Neural cell (in vitro differentiated cells): ENCODE measurements around the gene SHLD2. TPM values are rescaled to one million over a fixed set of nuclear protein-coding genes. Genes with fewer than 3 reads are reported as not detected.

Source experiments
- H2AFZ ChIP-seq: fragments of 200-600, 300-800 bp; sonication (generic), shearing (Covaris generic); 2 replicates; pipeline ENCODE4 v1.6.0; 2014; ENCODE audit warnings: low read depth, mild to moderate bottlenecking, antibody characterized with exemption, low read length, moderate library complexity
- H3F3A ChIP-seq: fragments of 200-600 bp; shearing (Covaris generic); 2 replicates; pipeline ENCODE4 v1.6.1; 2016; ENCODE audit warnings: mild to moderate bottlenecking, moderate library complexity, mixed read lengths, antibody characterized with exemption, low read length; ENCODE audit not compliant: insufficient read depth, poor library complexity, severe bottlenecking
- H3K27ac ChIP-seq: fragments of 200-600, 300-800 bp; sonication (generic), shearing (Covaris generic); 2 replicates; pipeline ENCODE4 v1.5.1; 2014; ENCODE audit warnings: mild to moderate bottlenecking, low read length, moderate library complexity
- H3K27me3 ChIP-seq: fragments of 300-800, 200-600 bp; sonication (generic), shearing (Covaris generic); 2 replicates; pipeline ENCODE4 v1.6.0; 2014; ENCODE audit warnings: mild to moderate bottlenecking, low read depth, low read length, moderate library complexity; ENCODE audit not compliant: insufficient read depth
- H3K36me3 ChIP-seq: fragments of 300-800, 200-600 bp; sonication (generic), shearing (Covaris generic); 2 replicates; pipeline ENCODE4 v1.5.1; 2014; ENCODE audit warnings: mild to moderate bottlenecking, antibody characterized with exemption, low read length, moderate library complexity; ENCODE audit not compliant: insufficient read depth
- H3K4me2 ChIP-seq: fragments of 300-800, 200-600 bp; sonication (generic), shearing (Covaris generic); 2 replicates; pipeline ENCODE4 v1.6.0; 2014; ENCODE audit warnings: mild to moderate bottlenecking, low read length
- H3K4me3 ChIP-seq: fragments of 300-800, 200-600 bp; sonication (generic), shearing (Covaris generic); 2 replicates; pipeline ENCODE4 v1.5.1; 2014; ENCODE audit warnings: mild to moderate bottlenecking, low read length, moderate library complexity
- H3K79me2 ChIP-seq: fragments of 200-600 bp; shearing (Covaris generic); replicated peaks from 2 replicates; pipeline ENCODE4 v1.6.0; 2014; ENCODE audit warnings: mild to moderate bottlenecking, low read length, moderate library complexity; ENCODE audit not compliant: insufficient read depth
- H3K9ac ChIP-seq: fragments of 300-800, 200-600 bp; sonication (generic), shearing (Covaris generic); 2 replicates; pipeline ENCODE4 v1.6.1; 2016; ENCODE audit warnings: mild to moderate bottlenecking, low read length, mixed read lengths
- H3K9me2 ChIP-seq: fragments of 200-600 bp; shearing (Covaris generic); 2 replicates; pipeline ENCODE4 v1.6.1; 2016; ENCODE audit warnings: mild to moderate bottlenecking, low read length, mixed read lengths; ENCODE audit not compliant: insufficient read depth
- H3K9me3 ChIP-seq: fragments of 200-600, 300-800 bp; sonication (generic), shearing (Covaris generic); 2 replicates; pipeline ENCODE4 v1.6.1; 2016; ENCODE audit warnings: mild to moderate bottlenecking, mixed run types, low read length, moderate library complexity, mixed read lengths
- H4K20me1 ChIP-seq: fragments of 200-600 bp; shearing (Covaris generic); 2 replicates; pipeline ENCODE4 v1.6.1; 2016; ENCODE audit warnings: mild to moderate bottlenecking, mixed run types; ENCODE audit not compliant: insufficient read depth
- CTCF ChIP-seq: fragments of 450-650 bp; IDR thresholded peaks from 2 replicates; pipeline ENCODE4 v1.5.1; 2014; ENCODE audit warnings: antibody characterized with exemption, mild to moderate bottlenecking, moderate library complexity; ENCODE audit not compliant: poor library complexity, severe bottlenecking
- EP300 ChIP-seq: fragments of 450-650 bp; conservative IDR thresholded peaks from 2 replicates; pipeline ENCODE4 v1.6.1; 2014; ENCODE audit warnings: antibody characterized with exemption, mild to moderate bottlenecking, moderate library complexity; ENCODE audit not compliant: poor library complexity, severe bottlenecking
- EZH2 ChIP-seq: fragments of 200-600, 300-800 bp; shearing (Covaris generic), sonication (generic); IDR thresholded peaks from 2 replicates; pipeline ENCODE4 v1.6.1; 2014; ENCODE audit warnings: antibody characterized with exemption, low read length, borderline replicate concordance, mild to moderate bottlenecking; ENCODE audit not compliant: insufficient read depth, poor library complexity, severe bottlenecking
- MXI1 ChIP-seq: fragments of 450-650 bp; conservative IDR thresholded peaks from 2 replicates; pipeline ENCODE4 v1.6.1; 2014; ENCODE audit warnings: antibody characterized with exemption, mild to moderate bottlenecking; ENCODE audit not compliant: poor library complexity, severe bottlenecking
- POLR2AphosphoS5 ChIP-seq: IDR thresholded peaks from 2 replicates; pipeline ENCODE4 v1.6.1; 2012
- RAD21 ChIP-seq: fragments of 450-650 bp; conservative IDR thresholded peaks from 2 replicates; pipeline ENCODE4 v1.6.1; 2014; ENCODE audit warnings: antibody characterized with exemption, mild to moderate bottlenecking, moderate library complexity
- REST ChIP-seq: IDR thresholded peaks from 2 replicates; pipeline ENCODE4 v1.6.1; 2012; ENCODE audit warnings: borderline replicate concordance
- SMC3 ChIP-seq: fragments of 450-650 bp; conservative IDR thresholded peaks from 2 replicates; pipeline ENCODE4 v1.6.1; 2014; ENCODE audit warnings: antibody characterized with exemption, mild to moderate bottlenecking, moderate library complexity; ENCODE audit not compliant: poor library complexity
- TAF1 ChIP-seq: IDR thresholded peaks from 2 replicates; pipeline ENCODE4 v1.6.1; 2012; ENCODE audit warnings: low read depth
- polyA plus RNA-seq: library from polyadenylated mRNA; depleted of rRNA; stranded (reverse); fragments of >200 nt; gene quantifications from 2 replicates; pipeline ENCODE4 v1.2.3, GENCODE V29; 2014

Gene SHLD2
- polyA plus RNA-seq, 1 donor from 2014 or later, result 15.8 TPM

GRCh38 chr10:87054373-87055295 lies 40.4 kb upstream of the SHLD2 start:
- H3K27ac ChIP-seq, result no peak overlapping the region
- no peaks in the 10 kb centered on the region for H3K9me3 ChIP-seq
- no peaks in the 10 kb centered on the region for H3F3A ChIP-seq
- H3K27me3 ChIP-seq, result no peaks in the 10 kb centered on the region
- H3K9ac ChIP-seq, result no peak overlapping the region
- TF ChIP-seq SMC3 (no peak), CTCF (no peak), REST (no peak), RAD21 (no peak), EP300 (no peak), MXI1 (no peak), EZH2 (no peak), TAF1 (no peak), POLR2AphosphoS5 (no peak)
- H3K36me3 ChIP-seq, result peaks cover 8% of the 10 kb centered on the region
- H3K4me2 ChIP-seq, result no peak overlapping the region
- no peaks in the 10 kb centered on the region for H3K79me2 ChIP-seq
- no peak overlapping the region for H2AFZ ChIP-seq
- H4K20me1 ChIP-seq, result no peaks in the 10 kb centered on the region
- H3K9me2 ChIP-seq, result no peaks in the 10 kb centered on the region
- H3K4me3 ChIP-seq, result no peak overlapping the region

- Histone ChIP-seq H3K9ac (no peak overlapping the region), H3K79me2 (no peaks in the 10 kb centered on the region), H3K27ac (no peak overlapping the region), H3K4me3 (no peak overlapping the region), H2AFZ (no peak overlapping the region), H3K9me2 (no peaks in the 10 kb centered on the region), H3K27me3 (no peaks in the 10 kb centered on the region), H3K36me3 (peaks cover under 1% of the 10 kb centered on the region), H4K20me1 (no peaks in the 10 kb centered on the region), H3K9me3 (no peaks in the 10 kb centered on the region), H3K4me2 (no peak overlapping the region), H3F3A (no peaks in the 10 kb centered on the region)
- no peak for TF ChIP-seq RAD21
- no peak for TF ChIP-seq CTCF
- no peak for TF ChIP-seq EP300
- TF ChIP-seq REST, result no peak
- TF ChIP-seq EZH2, result no peak
Observed at GRCh38 chr10:87058171-87058570, 36.8 kb upstream of the SHLD2 start.
